ENCODE results near the gene ANAPC16.

- TF ChIP-seq CTCF (IDR thresholded peaks at IDR 0.05): no peak
- no peak for TF ChIP-seq POLR2AphosphoS5 (IDR thresholded peaks at IDR 0.05)
- no peak for TF ChIP-seq POLR2A (IDR thresholded peaks at IDR 0.05)
These were observed 22.8 kb downstream of the ANAPC16 start for GRCh38 chr10:72238392-72239175.
